COLO668 (cell line): ENCODE results near the gene CST9.
"Not testable (repeated sequence)": the region's sequence is repeated elsewhere in the genome, so short reads cannot be mapped to it uniquely, and the experiment has no call there.

Experiments used
- DNase-seq: peaks from one replicate; lab custom pipeline; 2025; ENCODE audit not compliant: unreplicated experiment; lab: John Stamatoyannopoulos, UW

CST9 gene

DNA sequence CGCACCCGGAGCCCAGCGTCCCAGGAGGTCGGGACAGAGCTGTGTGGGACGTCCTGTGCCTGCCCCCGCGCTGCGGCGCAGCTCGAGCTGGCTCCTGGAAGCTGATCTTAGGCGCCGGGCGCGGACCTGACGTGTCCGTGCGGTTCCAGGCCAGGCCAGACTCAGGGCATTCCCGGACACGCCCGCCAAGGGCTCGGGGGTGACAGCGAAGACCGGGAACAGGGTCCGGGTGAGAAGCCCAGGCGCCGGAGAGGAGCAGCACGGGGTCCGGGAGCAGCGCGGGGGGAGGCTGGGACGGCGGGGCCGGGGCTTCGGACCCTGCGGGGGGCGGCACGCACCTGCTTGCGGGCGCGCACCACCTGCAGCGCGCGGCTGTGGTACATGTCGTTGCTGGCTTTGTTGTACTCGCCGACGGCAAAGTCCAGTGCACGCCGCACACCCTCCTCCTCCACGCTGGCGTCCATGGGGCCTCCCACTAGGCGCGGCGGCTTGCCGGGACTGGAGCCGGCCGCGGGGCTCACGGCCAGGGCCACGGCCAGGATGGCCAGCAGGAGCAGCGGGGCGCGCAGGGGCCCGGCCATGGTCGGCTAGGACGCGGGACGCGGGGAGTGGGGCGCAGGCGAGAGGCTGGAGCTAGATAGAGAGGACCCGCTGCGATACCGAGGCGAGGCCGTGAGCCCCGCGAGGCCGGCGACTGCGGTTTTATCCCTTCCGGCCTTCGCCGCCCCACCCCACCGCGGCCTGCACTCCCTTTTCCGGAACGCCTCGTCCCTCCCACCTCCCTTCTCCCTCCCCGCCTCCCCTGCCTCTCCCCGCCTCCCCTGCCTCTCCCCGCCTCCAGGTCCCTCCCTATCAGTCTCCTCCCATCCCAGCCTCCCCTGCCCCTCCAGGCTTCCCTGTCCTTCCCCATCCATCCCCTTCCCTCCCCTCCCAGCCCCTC is 31.8 kb upstream of the CST9 start, which contains the start of gene CST3:
CST3 (minus strand) TSS at position 674 of the 940 bp plus-strand sequence; CDS start at position 581, 93 bp downstream.
- peak; percentile 34 for DNase-seq

DNA sequence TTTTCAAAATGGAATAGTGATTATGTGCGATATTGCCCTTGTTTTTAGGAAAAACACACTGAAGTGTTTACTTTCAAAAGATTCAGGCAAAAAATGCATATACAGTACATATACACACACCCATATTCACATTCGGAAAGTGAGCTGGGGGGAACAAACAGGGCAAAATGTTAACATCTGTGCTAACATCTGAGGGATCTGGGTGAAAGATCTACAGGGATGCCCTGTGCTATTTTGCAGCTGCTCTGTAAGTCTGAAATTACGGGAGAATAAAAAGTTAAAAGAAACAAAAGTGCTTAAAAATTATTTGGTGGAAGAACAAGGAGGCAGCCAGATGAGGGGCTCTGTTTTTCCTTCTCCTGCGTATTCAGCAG is 31.2 kb upstream of the CST9 start:
- DNase-seq = no peak

DNA sequence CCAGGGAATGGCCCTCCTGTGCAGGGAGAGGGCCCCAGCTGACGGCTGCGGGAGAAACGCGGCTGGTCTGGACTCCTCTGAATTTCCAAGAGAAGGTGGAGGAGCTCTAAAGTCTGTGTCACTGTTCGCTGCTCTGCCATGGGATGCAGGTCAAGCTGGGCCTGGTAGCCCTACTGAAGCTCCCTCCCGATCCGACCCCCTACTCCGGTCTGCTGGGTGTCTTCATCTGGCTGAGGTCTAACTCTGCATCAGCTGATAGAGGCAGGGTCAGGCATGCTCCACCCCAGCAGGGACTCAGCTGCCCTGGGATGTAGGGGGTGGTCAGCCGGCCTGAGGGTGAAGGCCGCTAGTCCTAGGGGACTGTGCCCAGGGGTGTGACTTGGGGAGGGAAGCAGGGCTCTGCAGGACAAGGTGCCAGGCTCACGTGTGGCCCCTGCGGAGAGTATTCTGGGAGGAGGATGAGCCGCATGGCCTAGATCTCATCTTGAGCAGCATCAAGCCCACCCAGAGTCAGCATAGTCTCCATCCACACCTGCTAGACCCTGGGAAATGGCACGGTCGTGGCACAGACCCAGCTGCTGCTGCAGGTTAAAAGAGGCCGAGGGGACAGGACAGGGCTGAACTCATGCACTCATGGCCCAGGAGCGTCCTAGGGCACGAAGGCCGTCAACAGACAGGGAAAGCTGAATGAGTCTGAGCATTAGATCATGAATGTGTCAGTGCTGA is 30.6 kb upstream of the CST9 start:
- no peak for DNase-seq

DNA sequence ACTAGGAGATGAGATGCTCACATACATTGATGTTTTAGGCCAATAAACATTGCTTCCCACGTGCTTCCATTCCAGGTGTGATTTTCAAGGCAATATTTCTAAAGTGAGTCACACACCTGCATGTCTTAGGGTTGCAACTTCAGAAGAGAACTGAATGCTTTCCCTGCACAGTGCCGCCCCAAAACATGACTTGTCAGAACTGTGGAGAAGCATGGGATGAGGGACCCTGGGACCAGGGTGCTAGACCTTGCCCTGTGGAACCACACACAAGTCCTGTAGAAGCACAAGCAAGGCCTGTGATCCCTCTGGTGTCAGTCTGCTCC is 30.0 kb upstream of the CST9 start:
- DNase-seq = not testable (repeated sequence)

DNA sequence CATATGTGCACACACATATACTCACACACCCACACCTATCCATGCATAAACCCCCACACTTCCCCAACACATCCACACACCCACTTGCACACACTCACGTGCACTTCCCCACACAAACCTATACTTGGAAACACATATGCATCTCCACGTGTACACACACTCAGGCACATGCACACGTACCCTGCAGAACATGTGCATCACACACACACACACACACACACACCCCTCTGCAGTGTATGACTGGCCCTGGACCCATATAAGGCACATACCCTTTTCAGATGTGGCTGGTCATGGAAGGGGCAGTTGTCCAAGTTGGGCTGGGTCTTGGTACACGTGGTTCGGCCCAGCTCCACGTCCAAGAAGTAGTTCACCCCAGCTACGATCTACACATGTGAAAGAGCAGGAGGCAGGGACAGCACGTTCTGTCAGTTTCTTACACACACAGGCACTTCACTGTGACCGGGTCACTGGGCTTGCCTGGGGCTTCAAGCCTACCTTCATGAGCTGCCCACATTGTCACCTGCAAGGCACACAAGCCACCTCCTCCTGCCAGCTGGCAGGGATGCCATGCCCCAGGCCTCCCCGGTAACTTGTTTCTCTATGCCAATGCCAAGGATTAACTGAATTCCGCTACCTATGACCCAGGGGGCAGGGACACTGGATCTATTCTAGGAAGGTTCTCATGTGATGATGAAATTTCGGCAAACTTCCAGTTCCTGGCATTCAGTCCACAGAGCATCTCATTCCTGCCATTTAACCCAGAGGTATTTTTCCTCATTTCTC is 29.5 kb upstream of the CST9 start:
- DNase-seq = no peak

DNA sequence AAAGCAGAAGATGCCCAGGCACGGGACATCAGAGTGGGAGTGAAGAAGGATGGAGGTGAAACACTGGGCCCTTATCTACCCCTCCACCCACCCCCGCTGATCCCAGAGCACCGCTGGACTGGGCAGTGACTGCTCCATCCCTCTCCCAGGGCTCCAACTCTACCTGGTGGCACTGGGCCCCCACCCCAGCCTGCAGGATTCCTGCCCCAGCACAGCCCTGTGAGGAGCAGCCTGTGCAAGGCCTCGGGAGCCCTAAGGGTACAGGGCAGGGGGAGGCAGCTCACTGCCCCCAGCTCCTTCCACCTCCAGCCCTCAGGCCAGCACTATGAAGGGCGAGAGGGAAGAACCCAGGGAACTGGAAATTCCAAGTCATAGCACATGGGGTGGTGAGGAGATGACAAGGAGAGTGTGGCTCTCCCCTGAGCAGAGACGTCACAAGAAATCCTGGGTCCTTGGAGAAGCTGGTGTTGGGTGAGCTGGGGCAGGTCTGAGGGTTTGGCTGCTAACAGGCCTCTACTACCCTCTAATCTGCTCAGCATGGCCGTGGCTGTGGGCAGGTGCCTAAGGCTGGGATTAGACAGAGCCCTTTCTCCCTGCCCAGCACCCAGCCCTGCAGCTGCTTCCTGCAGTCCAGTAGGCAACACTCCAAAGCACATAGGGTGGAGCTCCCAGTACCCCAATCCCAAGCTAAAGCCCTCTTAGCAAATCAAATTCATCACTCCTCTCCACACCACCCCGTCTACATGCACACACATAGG is 28.5 kb upstream of the CST9 start:
- no peak for DNase-seq

DNA sequence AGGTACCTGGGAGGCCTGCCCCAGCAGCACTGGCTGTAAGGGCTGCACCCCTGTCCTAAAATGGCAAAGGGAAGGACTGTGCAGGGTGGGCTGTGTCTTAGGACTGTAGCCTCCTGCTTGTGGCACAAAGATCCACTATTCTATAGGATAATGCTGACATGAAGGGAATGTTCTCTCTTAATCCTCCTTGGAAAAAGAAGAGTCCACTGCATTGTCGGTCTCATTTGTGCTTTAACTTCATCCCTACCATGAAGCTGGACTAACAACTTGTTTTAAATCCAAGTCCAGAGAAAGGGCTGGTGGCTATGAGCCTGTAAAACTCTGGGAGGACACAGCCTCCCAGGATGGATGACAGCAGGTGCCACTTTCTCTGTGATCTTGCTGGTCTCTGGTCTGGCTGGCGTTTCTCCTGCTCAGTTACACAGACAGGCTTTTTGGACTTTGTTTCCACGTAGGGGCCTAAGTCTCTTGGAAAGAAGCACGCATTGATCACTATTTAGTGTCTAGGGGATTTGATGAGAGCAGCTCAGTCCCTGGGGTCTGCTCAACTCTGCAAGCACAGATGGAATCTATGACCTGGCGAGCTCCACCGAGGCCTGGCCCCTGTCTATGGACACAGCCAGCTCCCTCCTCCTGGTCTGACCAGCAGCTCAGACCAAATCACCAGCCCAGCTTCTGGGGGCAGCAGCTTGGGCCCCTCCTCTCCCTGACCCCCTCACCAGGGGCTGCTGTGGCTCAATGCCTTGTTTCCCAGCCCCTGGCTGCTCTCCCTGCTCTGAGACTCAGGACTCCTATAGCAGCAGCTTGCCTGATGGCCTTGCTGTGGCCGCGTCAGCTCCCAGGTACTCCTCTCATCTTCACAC is 27.2 kb upstream of the CST9 start:
- no peak for DNase-seq

DNA sequence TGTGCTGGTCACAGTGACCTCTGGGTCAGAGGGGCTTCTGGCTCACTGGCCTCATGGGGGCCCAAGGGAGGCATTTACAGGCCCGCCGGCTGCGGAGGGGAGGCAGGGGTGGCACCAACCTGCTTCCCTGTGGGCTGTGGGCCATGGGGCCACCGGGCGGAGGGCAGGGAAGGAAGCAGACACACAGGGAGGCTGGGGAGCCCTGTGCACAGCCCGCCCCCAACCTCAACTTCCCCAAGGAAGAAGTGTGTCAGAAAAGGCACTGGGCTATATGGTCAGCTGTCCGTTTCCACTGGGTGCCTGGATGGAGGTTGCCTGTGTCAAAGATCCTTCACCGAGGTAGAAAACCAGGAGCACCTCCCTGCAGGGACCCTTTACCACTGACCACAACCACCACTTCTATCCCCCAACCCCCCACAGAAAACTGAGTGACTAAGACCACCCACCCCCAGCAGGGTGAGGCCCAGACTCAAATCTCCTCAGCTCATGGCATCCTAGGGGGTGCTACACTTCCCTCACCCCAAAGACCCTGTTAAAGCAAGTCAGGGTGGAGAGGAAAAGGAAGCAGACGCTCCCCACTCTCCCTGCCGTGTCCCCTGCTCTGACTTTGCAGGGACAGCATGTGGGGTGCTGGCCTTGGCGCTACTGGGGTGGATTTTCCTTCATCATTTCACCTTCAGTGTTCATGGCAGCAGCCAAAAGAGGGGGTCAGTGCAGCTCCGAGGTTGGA is 26.4 kb upstream of the CST9 start:
- DNase-seq = no peak

DNA sequence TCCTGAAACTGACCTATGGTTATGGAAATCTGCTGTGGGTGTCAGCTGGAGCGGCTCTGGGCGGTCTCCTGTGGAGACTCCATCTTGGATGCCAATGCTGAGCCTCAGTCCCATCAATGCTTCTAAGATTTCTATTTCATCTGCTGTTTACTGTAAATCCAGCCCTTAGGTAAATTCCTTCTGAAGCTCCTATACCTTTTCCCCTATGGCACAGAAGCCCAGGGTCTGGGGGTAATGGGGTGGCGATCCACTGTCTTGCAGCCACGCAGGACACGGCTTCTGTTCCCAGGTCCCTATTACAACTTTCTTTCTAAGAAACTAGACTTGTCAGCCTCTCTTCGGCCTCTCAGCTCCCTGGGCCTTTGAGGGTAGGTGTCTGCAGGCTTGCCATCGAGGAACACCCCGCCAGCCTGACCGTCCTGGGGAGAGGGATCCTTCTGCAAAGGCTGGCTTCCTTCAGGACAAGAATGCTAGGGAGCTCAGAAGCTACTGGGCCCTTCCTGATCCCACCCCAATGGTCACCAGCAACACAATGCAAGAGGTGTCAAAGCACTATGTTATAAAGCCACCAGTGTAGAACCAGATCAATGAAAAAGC is 25.6 kb upstream of the CST9 start:
- no peak for DNase-seq

DNA sequence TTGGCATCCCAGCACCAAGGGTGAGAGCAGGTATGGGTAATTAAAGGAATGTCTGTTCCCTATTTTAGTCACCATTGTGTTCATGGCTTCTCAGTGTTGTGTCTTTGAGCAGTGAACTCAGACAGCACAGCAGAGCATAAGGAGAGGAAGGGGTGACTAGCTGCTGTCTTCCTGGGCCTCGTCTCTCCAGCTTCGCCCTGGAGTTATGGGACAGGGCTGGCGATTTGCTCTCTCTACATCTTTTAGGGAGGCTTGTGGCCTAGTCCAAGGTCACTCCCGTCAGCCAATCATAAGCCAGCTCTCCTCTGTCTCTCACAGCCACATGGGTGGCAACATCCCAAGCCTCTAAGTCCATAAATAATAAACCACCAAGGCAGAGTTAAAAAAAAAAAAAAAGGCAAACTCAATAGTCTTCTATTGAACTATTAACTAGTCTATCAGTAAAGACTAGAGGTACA is 24.7 kb upstream of the CST9 start:
- DNase-seq = no peak

DNA sequence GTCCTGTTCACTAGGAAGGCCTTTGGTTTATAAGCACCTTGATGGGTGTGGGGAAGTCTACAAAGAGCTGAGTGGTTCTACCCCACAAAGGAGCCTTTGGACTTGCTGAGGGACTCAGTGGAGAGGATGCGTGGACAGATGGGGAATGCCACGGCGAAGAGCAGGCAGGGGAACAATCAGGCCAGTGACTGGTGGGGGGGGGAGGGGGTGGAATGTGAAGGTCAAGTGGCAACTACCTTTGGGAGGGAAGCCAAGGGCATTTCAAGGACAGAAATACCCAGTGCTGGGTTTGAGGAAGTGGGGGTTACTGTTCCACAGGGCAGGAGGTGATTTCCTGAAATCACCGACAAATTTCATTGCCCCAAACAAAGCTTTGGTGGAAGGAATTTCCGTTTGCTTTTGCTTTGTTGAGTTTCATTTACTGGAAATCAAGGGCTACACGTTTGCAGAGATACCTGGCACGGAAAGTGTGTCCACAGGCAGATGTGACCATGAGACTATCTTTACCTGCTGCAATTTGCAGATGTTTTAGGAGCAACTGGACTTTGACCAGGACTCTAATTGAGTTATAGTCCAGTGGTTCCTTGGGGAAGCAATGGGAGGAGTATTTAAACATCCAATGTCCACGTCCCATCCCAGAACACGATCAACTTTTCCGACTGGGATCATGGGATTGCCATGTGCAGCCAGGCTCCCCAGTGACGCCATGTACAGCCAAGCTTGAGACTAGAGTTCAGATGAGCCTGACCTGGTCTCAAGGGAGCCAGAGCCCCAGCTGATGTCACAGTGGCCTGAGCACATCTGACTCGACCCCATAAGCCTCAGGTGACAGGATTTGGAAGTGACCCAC is 24.1 kb upstream of the CST9 start:
- DNase-seq = no peak

DNA sequence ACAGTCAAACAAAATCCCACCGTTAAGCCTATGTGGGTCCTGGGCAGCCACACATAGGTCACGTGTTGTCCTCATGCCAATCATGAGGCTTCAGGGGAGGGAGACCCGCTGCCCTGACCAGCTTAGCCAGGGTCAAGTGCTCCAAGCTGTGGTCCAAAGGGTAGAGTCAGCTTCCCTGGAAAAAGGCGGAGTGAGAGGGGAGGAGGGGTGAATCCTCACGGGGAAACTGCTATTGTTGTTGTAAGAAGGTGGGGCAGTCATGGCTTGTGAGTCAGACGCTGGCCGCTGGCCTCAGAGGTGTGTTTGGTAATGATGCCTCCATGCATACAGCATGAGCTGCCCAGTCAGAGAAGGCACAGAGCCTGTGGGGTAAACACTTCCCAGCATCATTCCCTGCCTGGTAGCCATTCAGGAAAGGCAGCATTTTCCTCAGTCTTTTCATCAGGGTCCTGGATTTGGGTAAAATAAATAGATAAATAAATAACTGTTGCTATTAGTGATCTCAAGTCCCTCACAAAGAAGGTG is 23.4 kb upstream of the CST9 start:
- no peak for DNase-seq

DNA sequence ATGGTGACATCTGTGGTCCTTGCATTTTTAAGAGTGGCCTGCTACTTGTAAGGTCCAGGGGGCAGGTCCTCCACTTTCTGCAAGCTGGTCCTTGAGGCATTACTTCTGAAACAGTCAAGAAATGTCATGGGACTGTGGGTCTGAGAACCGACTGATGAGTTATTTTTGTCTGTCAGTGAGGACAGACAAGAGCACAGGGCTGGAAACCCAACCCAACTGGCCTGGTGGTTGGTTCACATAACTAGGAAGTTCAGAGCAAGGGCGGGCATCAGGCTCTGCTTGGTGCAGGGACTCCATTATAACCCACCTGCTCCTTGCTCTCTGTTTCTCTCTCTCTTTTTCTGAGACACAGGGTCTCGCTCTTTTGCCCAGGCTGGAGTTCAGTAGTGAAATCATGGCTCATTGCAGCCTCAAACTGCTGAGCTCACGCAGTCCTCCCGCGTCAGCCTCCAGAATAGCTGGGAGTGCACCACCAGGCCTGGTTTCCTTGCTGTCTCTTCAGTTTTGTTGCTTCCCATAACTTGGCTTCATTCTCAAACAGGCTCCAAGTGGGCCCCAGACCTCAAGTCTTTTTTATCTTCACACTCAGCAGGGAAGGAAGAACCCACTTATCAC is 22.8 kb upstream of the CST9 start:
- DNase-seq = no peak

DNA sequence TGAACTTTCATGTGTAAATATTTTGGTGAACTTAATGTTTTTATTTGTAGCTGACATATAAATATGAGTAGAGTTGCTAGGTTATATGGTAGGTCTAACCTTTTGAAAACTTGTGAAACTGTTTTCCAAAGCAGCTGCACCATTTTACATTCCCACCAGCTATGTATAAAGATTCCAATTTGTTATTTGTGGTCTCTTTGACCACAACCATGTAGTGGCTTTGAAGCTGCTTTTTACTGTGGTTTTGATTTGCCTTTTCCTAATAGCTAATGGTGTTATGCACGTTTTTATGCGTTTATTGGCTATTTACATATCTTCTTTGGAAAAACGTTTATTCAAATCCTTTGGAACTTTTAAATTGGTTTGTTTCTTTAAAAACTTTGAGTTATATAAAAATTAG is 21.8 kb upstream of the CST9 start:
- no peak for DNase-seq

DNA sequence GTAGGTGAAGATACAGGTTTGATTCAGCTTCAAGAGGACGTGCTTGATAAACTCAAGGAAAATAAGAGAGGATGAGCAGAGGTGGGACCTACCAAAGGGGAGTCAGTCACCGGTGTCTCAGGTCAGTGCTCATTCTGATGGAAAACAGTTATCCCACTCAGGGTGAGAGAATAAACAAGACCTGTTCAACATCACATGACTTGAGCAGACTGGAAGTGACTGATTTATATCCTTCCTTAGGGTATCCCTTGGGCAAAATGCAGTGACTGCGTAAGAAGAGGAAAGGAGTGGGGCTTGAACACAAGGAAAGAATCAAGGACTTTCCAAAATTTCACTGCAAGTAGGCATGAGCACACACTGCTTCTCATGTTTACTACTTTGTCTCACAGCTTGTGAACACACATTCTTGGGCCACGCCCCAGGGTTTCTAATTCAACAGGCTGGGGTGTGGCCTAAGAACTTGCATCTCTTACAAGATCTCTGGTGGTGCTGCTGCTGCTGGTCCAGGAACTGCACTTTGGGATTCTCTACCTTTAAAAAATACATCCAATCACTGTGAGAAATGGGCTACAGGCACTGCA is 20.4 kb upstream of the CST9 start:
- no peak for DNase-seq

DNA sequence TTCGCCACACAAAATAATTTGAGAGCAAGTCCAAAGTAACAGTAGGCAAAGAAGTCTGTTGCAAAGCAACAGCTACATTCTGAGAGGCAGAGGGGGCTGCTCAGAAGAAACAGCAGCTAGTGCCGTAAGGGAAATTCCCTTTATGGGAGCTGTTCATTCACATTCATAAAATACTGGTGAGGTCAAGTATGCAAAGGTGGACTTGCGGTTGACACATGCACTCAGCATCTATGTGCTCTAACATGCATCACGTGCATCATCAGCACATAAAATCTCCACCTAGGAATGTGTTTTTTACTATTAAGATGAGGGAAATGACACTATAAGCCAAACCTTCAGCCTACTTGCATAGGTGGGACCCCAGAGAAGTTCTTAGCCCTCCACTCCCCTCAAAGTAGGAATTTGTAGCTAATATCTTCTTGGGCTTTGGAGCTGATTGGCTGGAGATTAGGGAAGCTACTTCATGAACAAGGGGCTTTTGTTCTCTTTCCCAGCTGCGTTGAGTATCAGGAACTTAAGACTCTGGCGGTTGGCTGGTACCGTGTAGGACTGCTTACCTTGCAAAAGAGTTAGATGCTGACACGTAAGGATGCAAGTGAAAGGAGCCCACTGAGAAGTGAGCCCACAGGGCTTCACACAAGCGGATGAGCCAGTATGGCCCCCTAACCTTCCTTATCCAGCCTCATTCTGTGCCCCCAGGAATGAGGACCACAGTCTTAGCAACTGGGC is 19.7 kb upstream of the CST9 start:
- DNase-seq = no peak
